H1 (cell line): ENCODE data around the gene NLN. TPM values are rescaled to one million over a fixed set of nuclear protein-coding genes. Genes with fewer than 3 reads are reported as not detected.

Source experiments
- CTCF ChIA-PET: fragments of 300-600 bp; sonication (Branson Sonifier 250); formaldehyde crosslinking; loops from one replicate; lab custom pipeline; 2021; ENCODE audit not compliant: partially characterized antibody; lab: Charles Lee
- POLR2A ChIA-PET: fragments of 300-600 bp; sonication (Branson Sonifier 250); formaldehyde crosslinking; loops from one replicate; lab custom pipeline; 2021; ENCODE audit warnings: inconsistent platforms; ENCODE audit not compliant: partially characterized antibody; lab: Charles Lee
- DNase-seq, 2 experiments: peaks; one replicate each; pipeline versions ENCODE4 v3.0.0 to v3.0.0-alpha.2; 2010 to 2022; ENCODE audit warnings: low spot score in 2 of 2, low read depth in 1 of 2, mixed read lengths in 1 of 2
- FAIRE-seq: peaks from 2 replicates; lab custom pipeline; 2011; peaks lifted over from hg19 to GRCh38; lab: Jason Lieb, UNC
- H2AFZ ChIP-seq: 2 replicates; pipeline ENCODE4 v1.8.1; 2012; ENCODE audit warnings: low read length, inconsistent platforms
- H2AK5ac ChIP-seq: 2 replicates; pipeline ENCODE4 v1.6.1; 2013; ENCODE audit warnings: low read depth, low read length
- H2BK120ac ChIP-seq: replicated peaks from 2 replicates; pipeline ENCODE3; 2013; ENCODE audit warnings: low read depth, low read length, inconsistent platforms
- H2BK12ac ChIP-seq: 2 replicates; pipeline ENCODE4 v1.6.1; 2013; ENCODE audit warnings: low read depth, low read length
- H2BK15ac ChIP-seq: 2 replicates; pipeline ENCODE4 v1.6.1; 2013; ENCODE audit warnings: low read length
- H2BK20ac ChIP-seq: 2 replicates; pipeline ENCODE4 v1.6.1; 2013; ENCODE audit warnings: low read length
- H2BK5ac ChIP-seq: 2 replicates; pipeline ENCODE4 v1.6.1; 2013; ENCODE audit warnings: low read depth, low read length
- H3K14ac ChIP-seq: 2 replicates; pipeline ENCODE4 v1.6.1; 2013; ENCODE audit warnings: inconsistent platforms; ENCODE audit not compliant: insufficient read length
- H3K18ac ChIP-seq: 2 replicates; pipeline ENCODE4 v1.6.1; 2013; ENCODE audit warnings: low read length; ENCODE audit errors: extremely low read depth
- H3K23ac ChIP-seq: 2 replicates; pipeline ENCODE4 v1.6.1; 2013; ENCODE audit warnings: inconsistent platforms; ENCODE audit not compliant: insufficient read length
- H3K23me2 ChIP-seq: 2 replicates; pipeline ENCODE4 v1.6.1; 2013; ENCODE audit warnings: low read depth, low read length
- H3K27ac ChIP-seq: 2 replicates; pipeline ENCODE4 v1.6.1; 2011; ENCODE audit warnings: low read depth, low read length, inconsistent platforms
- H3K27me3 ChIP-seq, 4 experiments: replicated peaks in 1 of 4; 1 replicate in 1 of 4; 2 replicates in 3 of 4; pipeline versions ENCODE4 v1.6.1 to v1.8.1; 2011 to 2013; ENCODE audit warnings: low read length in 3 of 4, mild to moderate bottlenecking in 3 of 4, inconsistent platforms in 2 of 4, mixed read lengths in 2 of 4, moderate library complexity in 1 of 4; ENCODE audit not compliant: control insufficient read depth in 3 of 4, insufficient read depth in 3 of 4; ENCODE audit errors: extremely low read depth in 1 of 4
- H3K36me3 ChIP-seq, 4 experiments: 2 replicates each; pipeline versions ENCODE4 v1.6.1 to v1.8.1; 2011 to 2013; ENCODE audit warnings: mild to moderate bottlenecking in 4 of 4, low read length in 3 of 4, moderate library complexity in 2 of 4, control low read depth in 1 of 4, inconsistent platforms in 1 of 4; ENCODE audit not compliant: insufficient read depth in 4 of 4, control insufficient read depth in 2 of 4
- H3K4ac ChIP-seq: replicated peaks from 2 replicates; pipeline ENCODE3; 2013; ENCODE audit warnings: low read length, low read depth, mixed read lengths, inconsistent platforms; ENCODE audit not compliant: insufficient read length
- H3K4me1 ChIP-seq, 4 experiments: replicated peaks in 1 of 4; 1 replicate in 1 of 4; 2 replicates in 3 of 4; pipeline versions ENCODE4 v1.6.1 to v1.8.1; 2011 to 2013; ENCODE audit warnings: low read length in 3 of 4, inconsistent platforms in 2 of 4, mixed read lengths in 1 of 4; ENCODE audit not compliant: insufficient read depth in 4 of 4, control insufficient read depth in 3 of 4
- H3K4me2 ChIP-seq, 2 experiments: 2 replicates each; pipeline versions ENCODE4 v1.6.1 to v1.8.1; 2011 to 2013; ENCODE audit warnings: low read depth in 2 of 2, low read length in 2 of 2, control low read depth in 1 of 2, inconsistent platforms in 1 of 2, mild to moderate bottlenecking in 1 of 2; ENCODE audit not compliant: insufficient read depth in 1 of 2
- H3K4me3 ChIP-seq, 4 experiments: fragments of 200-600, 300-600 bp in 1 of 4; sonication (generic), shearing (Covaris generic), sonication (Bioruptor Twin) in 1 of 4; 2 replicates each; pipeline versions ENCODE4 v1.5.1 to v1.8.1; 2011 to 2016; ENCODE audit warnings: low read length in 4 of 4, low read depth in 3 of 4, control low read depth in 2 of 4, inconsistent platforms in 2 of 4, mild to moderate bottlenecking in 2 of 4, mixed read lengths in 1 of 4, moderate library complexity in 1 of 4; ENCODE audit not compliant: insufficient read depth in 2 of 4; ENCODE audit errors: extremely low read depth in 1 of 4
- H3K56ac ChIP-seq: replicated peaks from 2 replicates; pipeline ENCODE3; 2013; ENCODE audit warnings: low read depth, mild to moderate bottlenecking, mixed read lengths, low read length, inconsistent platforms; ENCODE audit not compliant: insufficient read length
- H3K79me1 ChIP-seq: 2 replicates; pipeline ENCODE4 v1.6.1; 2013; ENCODE audit warnings: low read depth, low read length, control low read depth
- H3K79me2 ChIP-seq, 2 experiments: 2 replicates each; pipeline versions ENCODE4 v1.6.1 to v1.8.1; 2012 to 2013; ENCODE audit warnings: low read length in 2 of 2, mild to moderate bottlenecking in 2 of 2, inconsistent platforms in 1 of 2; ENCODE audit not compliant: insufficient read depth in 2 of 2, control insufficient read depth in 1 of 2
- H3K9ac ChIP-seq, 4 experiments: replicated peaks in 1 of 4; 1 replicate in 1 of 4; 2 replicates in 3 of 4; pipeline versions ENCODE4 v1.6.1 to v1.8.1; 2011 to 2013; ENCODE audit warnings: low read depth in 3 of 4, low read length in 3 of 4, control low read depth in 2 of 4, mild to moderate bottlenecking in 2 of 4, moderate library complexity in 2 of 4, inconsistent platforms in 1 of 4; ENCODE audit errors: extremely low read depth in 1 of 4
- H3K9me3 ChIP-seq, 2 experiments: 2 replicates each; pipeline versions ENCODE4 v1.6.1 to v1.8.1; 2012 to 2013; ENCODE audit warnings: mild to moderate bottlenecking in 2 of 2, moderate library complexity in 2 of 2, control low read depth in 1 of 2, inconsistent platforms in 1 of 2, low read depth in 1 of 2, low read length in 1 of 2, mixed read lengths in 1 of 2; ENCODE audit not compliant: insufficient read depth in 2 of 2
- H4K20me1 ChIP-seq, 2 experiments: replicated peaks in 1 of 2; 2 replicates each; pipeline versions ENCODE3 to v1.8.1; 2011 to 2013; ENCODE audit warnings: inconsistent platforms in 2 of 2, low read length in 2 of 2, mild to moderate bottlenecking in 1 of 2; ENCODE audit not compliant: insufficient read depth in 2 of 2, control insufficient read depth in 1 of 2
- H4K5ac ChIP-seq: 2 replicates; pipeline ENCODE4 v1.6.1; 2013; ENCODE audit warnings: low read length, low read depth, mixed read lengths, inconsistent platforms; ENCODE audit not compliant: insufficient read length
- H4K8ac ChIP-seq: 2 replicates; pipeline ENCODE4 v1.8.0; 2013; ENCODE audit warnings: mild to moderate bottlenecking, moderate library complexity, low read length, inconsistent platforms; ENCODE audit not compliant: insufficient read depth; ENCODE audit errors: extremely low read depth
- H4K91ac ChIP-seq: replicated peaks from 2 replicates; pipeline ENCODE3; 2013; ENCODE audit warnings: low read length, mixed read lengths, inconsistent platforms; ENCODE audit not compliant: insufficient read length
- BCL11A ChIP-seq, 2 experiments: IDR thresholded peaks; one replicate each; pipeline ENCODE4 v1.6.1; 2011; ENCODE audit warnings: low read depth in 2 of 2, low read length in 2 of 2, mild to moderate bottlenecking in 2 of 2
- CHD2 ChIP-seq: IDR thresholded peaks from 2 replicates; pipeline ENCODE4 v1.6.1; 2012; ENCODE audit warnings: low read length, improper control_type of control experiment
- EGR1 ChIP-seq: IDR thresholded peaks from 2 replicates; pipeline ENCODE4 v1.6.1; 2011; ENCODE audit warnings: low read depth, low read length, borderline replicate concordance
- HDAC6 ChIP-seq: IDR thresholded peaks from one replicate; pipeline ENCODE4 v1.7.1; 2012; ENCODE audit warnings: low read depth, mild to moderate bottlenecking, inconsistent platforms, low read length, moderate library complexity
- KDM1A ChIP-seq: fragments of 200-600, 300-600 bp; sonication (generic); IDR thresholded peaks from 2 replicates; pipeline ENCODE4 v1.7.1; 2016; ENCODE audit warnings: mild to moderate bottlenecking, low read length, borderline replicate concordance
- KDM4A ChIP-seq: IDR thresholded peaks from one replicate; pipeline ENCODE4 v1.7.1; 2012; ENCODE audit warnings: low read depth, mild to moderate bottlenecking, moderate library complexity, low read length, inconsistent platforms; ENCODE audit not compliant: severe bottlenecking
- KDM5A ChIP-seq: fragments of 200-600 bp; IDR thresholded peaks from 2 replicates; pipeline ENCODE4 v1.7.1; 2012; ENCODE audit warnings: mild to moderate bottlenecking, low read length, inconsistent platforms, mixed read lengths
- NANOG ChIP-seq: IDR thresholded peaks from 2 replicates; pipeline ENCODE4 v1.6.1; 2011; ENCODE audit warnings: low read length, low read depth, mild to moderate bottlenecking, inconsistent platforms; ENCODE audit not compliant: insufficient read depth, poor library complexity, severe bottlenecking
- POLR2AphosphoS5 ChIP-seq: IDR thresholded peaks from 2 replicates; pipeline ENCODE4 v1.6.1; 2011; ENCODE audit warnings: low read depth, low read length
- RBBP5 ChIP-seq: IDR thresholded peaks from 2 replicates; pipeline ENCODE4 v1.7.1; 2012; ENCODE audit warnings: low read depth, mild to moderate bottlenecking, inconsistent platforms, low read length, moderate library complexity, borderline replicate concordance
- RFX5 ChIP-seq: IDR thresholded peaks from 2 replicates; pipeline ENCODE4 v1.6.1; 2011; ENCODE audit warnings: low read depth, low read length, improper control_type of control experiment, borderline replicate concordance
- SP2 ChIP-seq: IDR thresholded peaks from 2 replicates; pipeline ENCODE4 v1.6.1; 2012; ENCODE audit warnings: mild to moderate bottlenecking, low read length, inconsistent platforms
- SP4 ChIP-seq: IDR thresholded peaks from 2 replicates; pipeline ENCODE4 v1.6.1; 2012; ENCODE audit warnings: low read length, inconsistent platforms
- WGBS, 2 experiments: shearing (Covaris generic) in 1 of 2; methylation state at CpG; one replicate each; pipeline versions ENCODE4 v1.1.6 to v1.1.7; 2013 to 2015; ENCODE audit warnings: low lambda C conversion rate in 2 of 2, mixed read lengths in 2 of 2, inconsistent platforms in 1 of 2, low coverage in 1 of 2, missing lambda C conversion rate in 1 of 2; ENCODE audit not compliant: insufficient replicate concordance in 2 of 2, insufficient coverage in 1 of 2, insufficient read length in 1 of 2; ENCODE audit errors: extremely low coverage in 1 of 2, missing lambda C conversion rate in 1 of 2; 5-methylcytosine and 5-hydroxymethylcytosine counted together
- polyA plus RNA-seq, 7 experiments: library from polyadenylated mRNA; depleted of rRNA in 3 of 7; stranded (reverse) in 5 of 7; unstranded in 2 of 7; fragments of >200 nt in 5 of 7; fragments of 200-250 nt in 2 of 7; gene quantifications; 1 replicate in 5 of 7; 2 replicates in 1 of 7; 4 replicates in 1 of 7; pipeline versions ENCODE4 v1.2.1 to v1.2.3, GENCODE V29; 2011 to 2013; ENCODE audit warnings: missing spikeins in 2 of 7, mixed read lengths in 2 of 7
- total RNA-seq: library from RNA; stranded (reverse); fragmentation: NEBNext Ultra II Directional; extraction: Animal tissue kit (Norgen Biotek cat#: 25700); gene quantifications from 2 replicates; pipeline ENCODE4 v1.2.1, GENCODE V29; 2021
- TF ChIP-seq, protein P1 (sequence below): IDR thresholded peaks from 2 replicates; pipeline ENCODE4 v1.6.1; 2012; ENCODE audit warnings: low read length, inconsistent platforms

NLN gene
- total and polyA plus RNA-seq, 2 of the 8 experiments (the other 6 are each of a cell fraction or from before 2014, with no cell fraction given) = 46.7 to 192 TPM

DNA sequence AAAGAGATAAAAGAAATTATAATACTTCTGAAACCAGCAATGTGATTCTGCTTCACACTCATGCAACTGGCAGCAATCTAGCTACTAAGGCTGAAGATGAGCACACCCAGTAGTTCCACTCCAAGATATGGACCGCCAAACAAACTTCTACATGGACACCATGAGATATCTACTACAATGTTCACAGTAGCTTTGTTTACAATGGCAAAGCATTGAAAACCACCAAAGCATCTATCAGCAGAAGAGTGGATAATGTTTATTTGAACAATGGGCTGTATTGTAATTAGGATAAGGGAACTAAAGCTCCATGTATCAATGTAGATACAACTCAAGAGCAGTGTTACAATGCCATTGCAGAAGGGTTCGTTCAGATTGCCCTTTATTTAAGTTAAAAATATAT, 113.2 kb downstream of the NLN start:
- peaks cover 0 to 3% of the 10 kb centered on the region in 2 experiments for H4K20me1 ChIP-seq
- H3K9ac ChIP-seq = no peak overlapping the region
- WGBS, 2 experiments = 57% methylated on average over 2 of the region's 2 CpGs; no CpG with 5 or more reads in 1 of the 2 experiments
- H3K56ac ChIP-seq = no peak overlapping the region
- no peaks in the 10 kb centered on the region for H3K23me2 ChIP-seq
- no peak overlapping the region for H2AK5ac ChIP-seq
- no peak overlapping the region for H2BK15ac ChIP-seq
- FAIRE-seq (no peak), DNase-seq (no peak)
- H3K4me1 ChIP-seq = peaks cover 0 to 2% (median 0%) of the 10 kb centered on the region in 4 experiments; a peak in 2 of 7 replicates
- no peak overlapping the region for H4K8ac ChIP-seq
- H3K79me1 ChIP-seq = no peaks in the 10 kb centered on the region
- no peak overlapping the region for H2BK12ac ChIP-seq
- H4K91ac ChIP-seq = no peak overlapping the region
- ChIA-PET POLR2A (no interaction called here), CTCF (interaction anchor here (1.1 kb wide), 1 partner anchor 12 kb away, joined by 3 read pairs; no protein-coding TSS in a partner anchor)
- no peak overlapping the region for H3K18ac ChIP-seq
- H4K5ac ChIP-seq = no peak overlapping the region
- H3K14ac ChIP-seq = no peak overlapping the region
- H2BK5ac ChIP-seq = no peak overlapping the region
- no peaks in the 10 kb centered on the region for H3K9me3 ChIP-seq
- H2AFZ ChIP-seq = no peak overlapping the region
- H3K79me2 ChIP-seq = no peaks in the 10 kb centered on the region
- no peak overlapping the region for H2BK120ac ChIP-seq
- H3K23ac ChIP-seq = no peak overlapping the region
- no peak overlapping the region for H2BK20ac ChIP-seq
- no peaks in the 10 kb centered on the region; a peak in 1 of 8 replicates for H3K36me3 ChIP-seq
- H3K27me3 ChIP-seq = no peaks in the 10 kb centered on the region
- H3K4me3 ChIP-seq = no peak overlapping the region
- H3K4me2 ChIP-seq = no peak overlapping the region
- H3K4ac ChIP-seq = no peak overlapping the region
- H3K27ac ChIP-seq = no peak overlapping the region
- no peak for TF ChIP-seq KDM1A
- TF ChIP-seq NANOG = no peak
- TF ChIP-seq, protein P1, sequence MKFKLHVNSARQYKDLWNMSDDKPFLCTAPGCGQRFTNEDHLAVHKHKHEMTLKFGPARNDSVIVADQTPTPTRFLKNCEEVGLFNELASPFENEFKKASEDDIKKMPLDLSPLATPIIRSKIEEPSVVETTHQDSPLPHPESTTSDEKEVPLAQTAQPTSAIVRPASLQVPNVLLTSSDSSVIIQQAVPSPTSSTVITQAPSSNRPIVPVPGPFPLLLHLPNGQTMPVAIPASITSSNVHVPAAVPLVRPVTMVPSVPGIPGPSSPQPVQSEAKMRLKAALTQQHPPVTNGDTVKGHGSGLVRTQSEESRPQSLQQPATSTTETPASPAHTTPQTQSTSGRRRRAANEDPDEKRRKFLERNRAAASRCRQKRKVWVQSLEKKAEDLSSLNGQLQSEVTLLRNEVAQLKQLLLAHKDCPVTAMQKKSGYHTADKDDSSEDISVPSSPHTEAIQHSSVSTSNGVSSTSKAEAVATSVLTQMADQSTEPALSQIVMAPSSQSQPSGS = no peak
- no peak for TF ChIP-seq SP2
- TF ChIP-seq CHD2 = no peak
- no peak for TF ChIP-seq KDM4A
- TF ChIP-seq POLR2AphosphoS5 = no peak
- TF ChIP-seq RBBP5 = no peak
- TF ChIP-seq KDM5A = no peak
- TF ChIP-seq BCL11A (IDR thresholded peaks at IDR 0.05; ENCODE audit: low read depth in 2 of 2, low read length in 2 of 2) = no peak
- no peak for TF ChIP-seq SP4
- TF ChIP-seq HDAC6 = no peak
- TF ChIP-seq EGR1 = no peak
- TF ChIP-seq RFX5 = no peak
